Activated B cell treated with CpG ODN at 0.5 μM for 24 hours (primary cell): Measurements from ENCODE around the gene ALPL. TPM values are rescaled to one million over a fixed set of nuclear protein-coding genes. Genes with fewer than 3 reads are reported as not detected.

Source experiments
- ATAC-seq: fragments of 200-7000 bp; cut with Tn5 transposase; one replicate; pipeline ENCODE4 v1.10.0; 2021; ENCODE audit warnings: low read depth, mild to moderate bottlenecking, moderate library complexity
- CTCF ChIA-PET: fragments of 350-600 bp; sonication (Branson Sonifier 250); formaldehyde crosslinking; loops from one replicate; lab custom pipeline; 2021; ENCODE audit warnings: antibody characterized with exemption; lab: Charles Lee
- POLR2A ChIA-PET: fragments of 350-600 bp; sonication (Branson Sonifier 250); formaldehyde crosslinking; loops from one replicate; lab custom pipeline; 2021; ENCODE audit warnings: antibody characterized with exemption; lab: Charles Lee
- DNase-seq: peaks from one replicate; pipeline ENCODE4 v3.0.0; 2022
- H3K27ac Mint-ChIP-seq: one replicate; pipeline ENCODE4 v1.8.0; 2020; ENCODE audit warnings: mixed read lengths
- H3K27me3 Mint-ChIP-seq: one replicate; pipeline ENCODE4 v1.8.0; 2021; ENCODE audit warnings: mixed read lengths
- H3K36me3 Mint-ChIP-seq: one replicate; pipeline ENCODE4 v1.8.0; 2021; ENCODE audit warnings: low read depth, mixed read lengths
- H3K4me1 Mint-ChIP-seq: one replicate; pipeline ENCODE4 v1.8.0; 2021; ENCODE audit warnings: mixed read lengths
- H3K4me3 Mint-ChIP-seq: one replicate; pipeline ENCODE4 v1.8.0; 2020; ENCODE audit warnings: mild to moderate bottlenecking, mixed read lengths
- H3K9me3 Mint-ChIP-seq: one replicate; pipeline ENCODE4 v1.8.0; 2020; ENCODE audit warnings: mixed read lengths
- intact Hi-C: fragments of 100-400 bp; cut with micrococcal nuclease; formaldehyde crosslinking; loops from one replicate; pipeline ENCODE4 v1.15.1; 2024
- total RNA-seq: library from RNA; stranded (reverse); gene quantifications from 2 replicates; pipeline ENCODE4 v1.2.3, GENCODE V29; 2022
- TF ChIP-seq, protein P1 (sequence below): fragments of 200-600 bp; IDR thresholded peaks from one replicate; pipeline ENCODE4 v1.8.0; 2022; ENCODE audit warnings: antibody characterized with exemption, mild to moderate bottlenecking

The ALPL gene
- total RNA-seq, 1 donor from 2014 or later: 14.7 TPM

DNA sequence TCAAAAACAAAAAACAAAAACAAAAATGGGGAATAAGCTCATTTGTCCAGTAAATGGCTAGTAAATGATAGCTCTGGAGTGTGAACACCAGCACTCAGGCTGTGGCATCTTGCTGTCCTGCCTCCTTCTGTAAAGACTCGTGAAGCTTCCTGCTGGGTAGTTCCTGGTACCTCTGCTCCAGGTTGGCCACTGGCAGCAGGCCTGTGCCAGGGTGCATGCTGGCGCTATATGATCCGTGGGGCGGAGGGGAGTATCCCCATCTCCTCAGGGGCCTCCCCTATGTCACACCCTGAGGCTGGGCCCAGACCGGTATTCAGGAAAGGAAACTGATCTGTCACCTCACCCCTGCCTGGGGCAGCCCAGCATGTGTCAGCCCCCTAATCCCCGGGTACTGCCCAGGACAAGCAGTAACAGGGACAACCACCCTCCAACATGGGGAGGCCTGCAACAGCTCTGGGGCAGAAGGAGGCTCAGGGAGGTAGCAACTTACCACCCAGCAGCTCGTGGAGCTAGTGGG lies 14.1 kb downstream of the ALPL start:
- H3K4me3 Mint-ChIP-seq: peak overlapping the region; percentile 38
- H3K27me3 Mint-ChIP-seq: no peaks in the 10 kb centered on the region
- H3K36me3 Mint-ChIP-seq: no peaks in the 10 kb centered on the region
- TF ChIP-seq, protein P1, sequence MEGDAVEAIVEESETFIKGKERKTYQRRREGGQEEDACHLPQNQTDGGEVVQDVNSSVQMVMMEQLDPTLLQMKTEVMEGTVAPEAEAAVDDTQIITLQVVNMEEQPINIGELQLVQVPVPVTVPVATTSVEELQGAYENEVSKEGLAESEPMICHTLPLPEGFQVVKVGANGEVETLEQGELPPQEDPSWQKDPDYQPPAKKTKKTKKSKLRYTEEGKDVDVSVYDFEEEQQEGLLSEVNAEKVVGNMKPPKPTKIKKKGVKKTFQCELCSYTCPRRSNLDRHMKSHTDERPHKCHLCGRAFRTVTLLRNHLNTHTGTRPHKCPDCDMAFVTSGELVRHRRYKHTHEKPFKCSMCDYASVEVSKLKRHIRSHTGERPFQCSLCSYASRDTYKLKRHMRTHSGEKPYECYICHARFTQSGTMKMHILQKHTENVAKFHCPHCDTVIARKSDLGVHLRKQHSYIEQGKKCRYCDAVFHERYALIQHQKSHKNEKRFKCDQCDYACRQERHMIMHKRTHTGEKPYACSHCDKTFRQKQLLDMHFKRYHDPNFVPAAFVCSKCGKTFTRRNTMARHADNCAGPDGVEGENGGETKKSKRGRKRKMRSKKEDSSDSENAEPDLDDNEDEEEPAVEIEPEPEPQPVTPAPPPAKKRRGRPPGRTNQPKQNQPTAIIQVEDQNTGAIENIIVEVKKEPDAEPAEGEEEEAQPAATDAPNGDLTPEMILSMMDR: no peak
- intact Hi-C loops: no loop called here
- DNase-seq: no peak
- H3K27ac Mint-ChIP-seq: peak overlapping the region; percentile 86
- H3K4me1 Mint-ChIP-seq: peaks cover 76% of the 10 kb centered on the region
- POLR2A ChIA-PET: interaction anchor here (0.7 to 2.4 kb wide), 8 partner anchors 9 to 737 kb away, joined by 3 to 9 read pairs (median 5); partner anchors contain the start of gene HP1BP3
- ATAC-seq: peak; percentile 11
- no peaks in the 10 kb centered on the region for H3K9me3 Mint-ChIP-seq
- CTCF ChIA-PET: interaction anchor here (1.0 to 2.1 kb wide), 4 partner anchors 9 to 134 kb away, joined by 3 to 15 read pairs (median 7); no protein-coding TSS in a partner anchor

DNA sequence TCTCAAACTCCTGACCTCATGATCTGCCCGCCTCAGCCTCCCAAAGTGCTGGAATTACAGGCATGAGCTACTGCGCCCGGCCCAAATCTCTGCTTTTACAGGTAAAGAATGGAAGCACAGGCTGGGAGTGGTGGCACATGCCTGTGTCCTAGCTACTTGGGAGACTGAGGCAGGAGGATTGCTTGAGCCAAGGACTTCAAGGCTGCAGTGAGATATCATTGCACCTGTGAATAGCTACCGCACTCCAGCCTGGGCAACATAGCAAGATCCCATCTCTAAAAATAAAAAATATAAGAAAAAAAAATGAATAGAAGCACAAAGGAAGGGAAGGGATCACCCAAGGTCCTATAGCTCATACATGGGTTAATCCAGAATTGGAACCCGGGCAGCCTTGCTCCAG lies 15.0 kb downstream of the ALPL start:
- TF ChIP-seq, protein P1: no peak
- no peaks in the 10 kb centered on the region for H3K9me3 Mint-ChIP-seq
- H3K27me3 Mint-ChIP-seq: no peaks in the 10 kb centered on the region
- no peak for ATAC-seq
- intact Hi-C loops: no loop called here
- ChIA-PET CTCF (interaction anchor here (1.3 to 1.8 kb wide), 3 partner anchors 8 to 16 kb away, joined by 4 to 8 read pairs (median 6); no protein-coding TSS in a partner anchor), POLR2A (interaction anchor here (0.7 to 2.4 kb wide), 4 partner anchors 9 to 232 kb away, joined by 5 to 9 read pairs (median 6); no protein-coding TSS in a partner anchor)
- H3K4me3 Mint-ChIP-seq: no peak overlapping the region
- H3K4me1 Mint-ChIP-seq: peaks cover 67% of the 10 kb centered on the region
- no peaks in the 10 kb centered on the region for H3K36me3 Mint-ChIP-seq
- DNase-seq: no peak
- peak overlapping the region; percentile 86 for H3K27ac Mint-ChIP-seq

DNA sequence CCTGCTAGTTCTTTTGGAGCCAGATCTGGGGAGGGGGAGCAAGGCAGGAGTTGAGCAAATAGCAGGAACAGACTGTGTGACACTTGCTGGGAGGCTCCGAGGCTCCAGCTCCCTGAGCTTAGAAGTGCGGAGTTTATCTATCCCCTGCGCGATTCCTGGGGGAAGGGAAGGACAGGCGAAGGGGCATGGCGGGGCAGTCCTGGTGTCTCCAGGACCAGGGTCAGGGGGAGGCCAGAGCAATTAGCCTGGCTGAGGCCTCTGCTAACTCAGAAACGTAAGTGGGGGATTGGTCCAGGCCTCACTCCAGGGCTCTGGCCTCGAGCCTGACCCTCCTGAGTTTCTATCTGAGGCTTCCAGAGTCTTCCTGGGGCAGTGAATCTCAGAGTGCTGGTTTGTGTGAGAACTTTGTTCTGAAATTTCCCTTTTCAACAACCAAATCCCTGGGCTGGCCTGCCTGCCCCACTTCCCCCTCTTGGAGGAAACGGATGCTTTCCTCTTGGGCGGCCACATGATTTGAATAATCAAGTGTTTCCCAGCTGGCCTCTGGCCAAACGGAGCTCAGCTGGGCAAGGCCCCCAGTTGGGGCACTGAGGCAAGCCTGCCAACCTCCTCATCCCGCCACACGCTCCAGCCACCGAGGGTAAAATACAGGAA lies 15.6 kb downstream of the ALPL start:
- peaks cover 61% of the 10 kb centered on the region for H3K4me1 Mint-ChIP-seq
- intact Hi-C loops: no loop called here
- no peaks in the 10 kb centered on the region for H3K27me3 Mint-ChIP-seq
- no peaks in the 10 kb centered on the region for H3K9me3 Mint-ChIP-seq
- DNase-seq (no peak), ATAC-seq (no peak)
- TF ChIP-seq, protein P1: no peak
- CTCF ChIA-PET: interaction anchor here (1.0 to 1.8 kb wide), 3 partner anchors 10 to 16 kb away, joined by 3 to 6 read pairs (median 4); no protein-coding TSS in a partner anchor
- H3K36me3 Mint-ChIP-seq: no peaks in the 10 kb centered on the region
- POLR2A ChIA-PET: interaction anchor here (1.5 to 2.4 kb wide), 3 partner anchors 8 to 14 kb away, joined by 4 to 9 read pairs (median 6); no protein-coding TSS in a partner anchor
- H3K4me3 Mint-ChIP-seq: peak overlapping the region; percentile 53
- H3K27ac Mint-ChIP-seq: peak overlapping the region; percentile 69

DNA sequence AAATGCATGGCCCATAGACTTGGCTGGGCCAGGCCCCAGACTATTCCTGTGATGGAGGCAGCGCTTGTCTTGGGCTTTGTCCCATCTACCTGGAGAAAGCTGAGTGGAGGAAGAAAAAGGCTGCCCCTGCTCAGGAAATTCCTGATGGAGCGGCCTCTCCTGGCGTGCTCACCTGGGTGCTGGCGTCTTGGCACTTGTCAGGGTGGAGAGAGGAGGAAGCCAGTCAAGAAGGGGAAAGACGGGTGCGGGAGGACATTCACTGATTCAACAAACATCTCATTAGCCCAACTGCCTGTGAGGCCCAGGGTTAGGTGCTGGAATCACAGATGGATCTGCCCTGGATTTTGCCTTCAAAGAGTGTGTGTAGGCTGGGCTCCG lies 16.1 kb downstream of the ALPL start:
- Mint-ChIP-seq H3K27ac (peak overlapping the region; percentile 69), H3K4me1 (peaks cover 57% of the 10 kb centered on the region), H3K36me3 (no peaks in the 10 kb centered on the region), H3K9me3 (no peaks in the 10 kb centered on the region), H3K27me3 (peaks cover 3% of the 10 kb centered on the region), H3K4me3 (no peak overlapping the region)
- ChIA-PET POLR2A (interaction anchor here (1.5 kb wide), 1 partner anchor 9 kb away, joined by 4 read pairs; no protein-coding TSS in a partner anchor), CTCF (interaction anchor here (1.0 to 1.3 kb wide), 2 partner anchors 10 to 17 kb away, joined by 3 to 4 read pairs; no protein-coding TSS in a partner anchor)
- DNase-seq (no peak), ATAC-seq (no peak)
- TF ChIP-seq, protein P1: no peak
- intact Hi-C loops: no loop called here

DNA sequence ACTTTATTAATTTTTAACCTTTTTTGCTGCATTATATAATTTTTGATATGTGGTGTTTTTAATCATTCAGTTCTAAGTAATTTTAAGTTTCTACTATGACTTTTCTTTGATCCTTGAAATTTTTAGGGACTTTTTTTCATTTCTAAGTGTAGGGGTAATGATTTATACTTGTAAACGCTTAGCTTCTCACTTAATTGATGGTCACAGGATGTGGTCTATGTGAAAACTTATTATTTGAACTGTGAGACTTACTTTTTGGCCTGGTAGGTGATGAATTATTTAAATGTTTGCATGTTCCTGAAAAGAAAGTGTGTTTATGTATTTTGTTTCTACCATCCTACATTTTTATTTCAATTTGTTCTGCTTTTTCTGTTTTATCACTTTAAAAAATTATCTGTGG lies 17.2 kb downstream of the ALPL start:
- no peaks in the 10 kb centered on the region for H3K9me3 Mint-ChIP-seq
- TF ChIP-seq, protein P1: no peak
- intact Hi-C loops: no loop called here
- POLR2A ChIA-PET: interaction anchor here (0.5 to 1.9 kb wide), 3 partner anchors 8 to 298 kb away, joined by 4 to 5 read pairs (median 4); no protein-coding TSS in a partner anchor
- DNase-seq (no peak), ATAC-seq (no peak)
- peaks cover 5% of the 10 kb centered on the region for H3K27me3 Mint-ChIP-seq
- H3K4me3 Mint-ChIP-seq: no peak overlapping the region
- no peak overlapping the region for H3K27ac Mint-ChIP-seq
- no peaks in the 10 kb centered on the region for H3K36me3 Mint-ChIP-seq
- CTCF ChIA-PET: no interaction called here
- peaks cover 48% of the 10 kb centered on the region for H3K4me1 Mint-ChIP-seq
